K562 (cell line): Measurements from ENCODE around the gene CGREF1. TPM values are rescaled to one million over a fixed set of nuclear protein-coding genes. Genes with fewer than 3 reads are reported as not detected.

Experiments used
- ATAC-seq: fragments of 200-7000 bp; cut with Tn5 transposase; 3 replicates; pipeline ENCODE4 v1.9.1; 2020; ENCODE audit warnings: moderate library complexity
- BruUV-seq: library from RNA; stranded (reverse); fragments of 400-500 nt; replicated peaks from 2 replicates; lab custom pipeline; 2021; lab: Mats Ljungman, UMichigan
- CTCF ChIA-PET: fragments of 300-600 bp; formaldehyde crosslinking; extraction: SDS; loops from one replicate; lab custom pipeline; 2021; ENCODE audit warnings: low intra/inter-chr PET ratio; lab: Yijun Ruan, JAX
- POLR2A ChIA-PET: fragments of 300-600, 350-650 bp; sonication (Branson Sonifier 250); formaldehyde crosslinking; extraction: SDS; loops from one replicate; lab custom pipeline; 2021; ENCODE audit warnings: antibody characterized with exemption, inconsistent platforms; lab: Yijun Ruan, JAX
- DNase-seq, 4 experiments: peaks; one replicate each; pipeline versions ENCODE4 v3.0.0 to v3.0.0-alpha.2; 2011 to 2018; ENCODE audit warnings: low spot score in 3 of 4, mixed read lengths in 3 of 4; ENCODE audit errors: extremely low read depth in 1 of 4
- FAIRE-seq: peaks from 2 replicates; lab custom pipeline; 2011; peaks lifted over from hg19 to GRCh38; lab: Jason Lieb, UNC
- H2AFZ ChIP-seq: 2 replicates; pipeline ENCODE4 v1.6.0; 2011; ENCODE audit warnings: low read depth, low read length, control low read depth, inconsistent platforms
- H3K27ac ChIP-seq: fragments of 200-600 bp; 3 replicates; pipeline ENCODE4 v1.8.0; 2011; ENCODE audit warnings: low read depth, mild to moderate bottlenecking, control low read depth, inconsistent platforms, low read length, moderate library complexity, mixed read lengths; ENCODE audit errors: extremely low read depth
- H3K27me3 ChIP-seq, 2 experiments: fragments of 300-600 bp in 1 of 2; 2 replicates in 1 of 2; 3 replicates in 1 of 2; pipeline versions ENCODE4 v1.6.0 to v1.8.0; 2011; ENCODE audit warnings: inconsistent platforms in 2 of 2, low read length in 2 of 2, mild to moderate bottlenecking in 1 of 2, mixed read lengths in 1 of 2, moderate library complexity in 1 of 2; ENCODE audit not compliant: control insufficient read depth in 2 of 2, insufficient read depth in 2 of 2
- H3K36me3 ChIP-seq: fragments of 300-600 bp; 3 replicates; pipeline ENCODE4 v1.8.0; 2011; ENCODE audit warnings: mild to moderate bottlenecking, low read length, inconsistent platforms; ENCODE audit not compliant: control insufficient read depth, insufficient read depth
- H3K4me1 ChIP-seq, 2 experiments: fragments of 200-600 bp in 1 of 2; replicated peaks in 1 of 2; 2 replicates in 1 of 2; 3 replicates in 1 of 2; pipeline versions ENCODE4 v1.5.1 to v1.8.0; 2011; ENCODE audit warnings: inconsistent platforms in 2 of 2, low read length in 2 of 2, mild to moderate bottlenecking in 1 of 2, mixed read lengths in 1 of 2, moderate library complexity in 1 of 2; ENCODE audit not compliant: control insufficient read depth in 2 of 2, insufficient read depth in 2 of 2
- H3K4me2 ChIP-seq: 2 replicates; pipeline ENCODE4 v1.6.1; 2011; ENCODE audit warnings: low read length, control low read depth, inconsistent platforms, mixed read lengths; ENCODE audit not compliant: insufficient read depth
- H3K4me3 ChIP-seq: fragments of 200-600 bp; sonication (generic), shearing (Covaris generic); 2 replicates; pipeline ENCODE4 v1.5.1; 2016; ENCODE audit warnings: control low read depth, inconsistent platforms
- H3K79me2 ChIP-seq: fragments of 200-600 bp; 3 replicates; pipeline ENCODE4 v1.8.0; 2011; ENCODE audit warnings: low read length, inconsistent platforms; ENCODE audit not compliant: control insufficient read depth, insufficient read depth
- H3K9ac ChIP-seq, 2 experiments: 2 replicates each; pipeline versions ENCODE4 v1.6.0 to v1.6.1; 2011; ENCODE audit warnings: low read depth in 2 of 2, low read length in 2 of 2, control low read depth in 1 of 2, inconsistent platforms in 1 of 2, mild to moderate bottlenecking in 1 of 2, mixed read lengths in 1 of 2; ENCODE audit not compliant: insufficient read depth in 1 of 2
- H3K9me1 ChIP-seq: one replicate; pipeline ENCODE4 v1.6.0; 2011; ENCODE audit warnings: inconsistent platforms, mild to moderate bottlenecking, low read length, moderate library complexity; ENCODE audit not compliant: control insufficient read depth, insufficient read depth
- H3K9me3 ChIP-seq: replicated peaks from 2 replicates; pipeline ENCODE4 v1.5.1; 2011; ENCODE audit warnings: low read depth, low read length, inconsistent platforms; ENCODE audit not compliant: control insufficient read depth, insufficient read depth
- H4K20me1 ChIP-seq: replicated peaks from 2 replicates; pipeline ENCODE4 v1.6.1; 2011; ENCODE audit warnings: low read length, inconsistent platforms, mixed read lengths; ENCODE audit not compliant: control insufficient read depth, insufficient read depth
- CBX3 ChIP-seq, 2 experiments: IDR thresholded peaks; 1 replicate in 1 of 2; 2 replicates in 1 of 2; pipeline ENCODE4 v1.6.1; 2012; ENCODE audit warnings: inconsistent platforms in 2 of 2, low read length in 2 of 2, borderline replicate concordance in 1 of 2, control low read depth in 1 of 2
- ETS1 ChIP-seq: conservative IDR thresholded peaks from 2 replicates; pipeline ENCODE4 v1.6.1; 2011; ENCODE audit warnings: low read depth, mild to moderate bottlenecking, low read length; ENCODE audit not compliant: control insufficient read depth
- HLTF ChIP-seq: fragments of 450-650 bp; IDR thresholded peaks from 2 replicates; pipeline ENCODE4 v1.6.1; 2016
- MAZ ChIP-seq, 2 experiments: fragments of 450-650 bp in 1 of 2; sonication (generic) in 1 of 2; formaldehyde crosslinking; IDR thresholded peaks in 1 of 2; conservative IDR thresholded peaks in 1 of 2; 2 replicates each; pipeline versions ENCODE4 v1.4.0 to v1.5.0; 2020; ENCODE audit warnings: mild to moderate bottlenecking in 1 of 2, missing genetic modification reagents in 1 of 2
- SMAD2 ChIP-seq: fragments of 150-350 bp; IDR thresholded peaks from 2 replicates; pipeline ENCODE4 v1.6.1; 2014; ENCODE audit warnings: low read depth, mild to moderate bottlenecking, low read length
- SREBF1 ChIP-seq: fragments of 150-350 bp; IDR thresholded peaks from 2 replicates; pipeline ENCODE4 v1.6.1; 2014; ENCODE audit warnings: antibody characterized with exemption, low read depth, low read length, borderline replicate concordance
- ZNF551 ChIP-seq: fragments of 250-450 bp; sonication (Bioruptor Pico); IDR thresholded peaks from 2 replicates; pipeline ENCODE4 v1.5.0; 2021; ENCODE audit warnings: mild to moderate bottlenecking, moderate library complexity
- ZNF740 ChIP-seq, 3 experiments: fragments of 200-800 bp in 1 of 3; sonication (Bioruptor generic) in 1 of 3; sonication (generic) in 1 of 3; formaldehyde crosslinking in 1 of 3; IDR thresholded peaks; 2 replicates each; pipeline versions ENCODE4 v1.6.1 to v1.8.0; 2016 to 2022; ENCODE audit warnings: mild to moderate bottlenecking in 2 of 3, missing compliant biosample characterization in 2 of 3, missing genetic modification characterization in 2 of 3, missing genetic modification reagents in 1 of 3
- WGBS: fragments of 100-300 bp; shearing (Covaris generic); methylation state at CpG from one replicate; pipeline ENCODE4 v1.1.6; 2016; ENCODE audit warnings: low coverage, mixed read lengths; ENCODE audit not compliant: insufficient coverage; ENCODE audit errors: missing lambda C conversion rate; 5-methylcytosine and 5-hydroxymethylcytosine counted together
- in situ Hi-C: fragments of 300-500 bp; cut with MboI; formaldehyde crosslinking; loops from 4 replicates; pipeline ENCODE4 v1.15.0; 2018; ENCODE audit warnings: inconsistent platforms, mixed read lengths
- intact Hi-C: fragments of 100-400 bp; cut with micrococcal nuclease; formaldehyde crosslinking; loops from 2 replicates; pipeline ENCODE4 v1.14.2; 2022
- polyA plus RNA-seq, 8 experiments: library from polyadenylated mRNA; depleted of rRNA in 4 of 8; stranded (reverse) in 5 of 8; unstranded in 3 of 8; fragments of >200 nt; fragmentation: Nextera tagmentation in 2 of 8; fragmentation: Illumina TruSeq in 1 of 8; extraction: Ambion mirVana in 2 of 8; extraction: Trizol in 1 of 8; gene quantifications; 2 replicates each; pipeline versions ENCODE4 v1.2.1 to v1.2.3, GENCODE V29; 2011 to 2014; ENCODE audit warnings: inconsistent platforms in 1 of 8, missing spikeins in 1 of 8
- total RNA-seq, 7 experiments: library from RNA; depleted of rRNA in 6 of 7; stranded (reverse); fragments of >200 nt in 6 of 7; fragmentation: Illumina TruSeq in 2 of 7; extraction: Trizol in 2 of 7; gene quantifications; 2 replicates each; pipeline versions ENCODE4 v1.2.1 to v1.2.3, GENCODE V29; 2011 to 2021; ENCODE audit warnings: low replicate concordance in 1 of 7

CGREF1 gene
- total and polyA plus RNA-seq, 9 of the 15 experiments (the other 6 are each of a cell fraction or from before 2014, with no cell fraction given): 0.07 to 0.50 (median 0.37) TPM

- TF ChIP-seq SMAD2: no peak
Observed at GRCh38 chr2:27078267-27079194, 40.4 kb downstream of the CGREF1 start, which contains the start of gene EMILIN1 (continued).

GRCh38 chr2:27077231-27077630, 41.7 kb downstream of the CGREF1 start:
- POLR2A ChIA-PET: interaction anchor here (1.2 to 1.4 kb wide), 3 partner anchors 10 to 14 kb away, joined by 4 to 7 read pairs (median 5); partner anchors contain the start of gene KHK
- Histone ChIP-seq H3K36me3 (no peaks in the 10 kb centered on the region), H3K79me2 (no peaks in the 10 kb centered on the region), H3K9me1 (peaks cover 4% of the 10 kb centered on the region), H2AFZ (no peak overlapping the region), H3K4me2 (no peak overlapping the region), H3K4me3 (no peak overlapping the region), H3K9me3 (no peaks in the 10 kb centered on the region), H3K27me3 (no peaks in the 10 kb centered on the region), H3K4me1 (peaks cover 51 to 65% of the 10 kb centered on the region in 2 experiments), H3K27ac (no peak overlapping the region), H4K20me1 (no peaks in the 10 kb centered on the region), H3K9ac (peak overlapping the region in 1 of 2 experiments; percentile 19; a peak in 1 of 4 replicates)
- no peak for TF ChIP-seq CBX3 (IDR thresholded peaks at IDR 0.05; ENCODE audit: borderline replicate concordance in 1 of 2, low read length in 2 of 2)
- no peak for TF ChIP-seq SREBF1
- no peak for TF ChIP-seq ZNF740 (CRISPR knock-in tag; IDR thresholded peaks at IDR 0.05)
- TF ChIP-seq ZNF740 (tag; IDR thresholded peaks at IDR 0.05): no peak
- no peak for TF ChIP-seq MAZ (CRISPR knock-in tag; conservative IDR thresholded peaks at IDR 0.05 in 1 of 2, IDR thresholded peaks at IDR 0.05 in 1 of 2)
- TF ChIP-seq HLTF: no peak
- TF ChIP-seq ETS1: no peak
- no peak for TF ChIP-seq ZNF551 (CRISPR knock-in tag)
- CTCF ChIA-PET: no interaction called here
- 76% methylated on average over 5 of the region's 7 CpGs for WGBS
- BruUV-seq: no TSS peak
- DNase-seq: no peak
- FAIRE-seq: no peak
- in situ Hi-C loops: no loop called here
- intact Hi-C loops: no loop called here
- no peak for ATAC-seq
